Thoracic aorta (tissue), 2 donors: ENCODE results near the gene EIF3F. TPM values are rescaled to one million over a fixed set of nuclear protein-coding genes. Genes with fewer than 3 reads are reported as not detected.

Experiments
- ATAC-seq: fragments of 150-250 bp; one replicate; pipeline ENCODE4 v1.8.0; 2017; ENCODE audit warnings: low read depth; ENCODE audit not compliant: insufficient number of reproducible peaks, low FRiP score
- DNase-seq: peaks from one replicate; pipeline ENCODE4 v3.0.0-alpha.2; 2020; ENCODE audit warnings: low spot score
- H3K27ac ChIP-seq, 2 donors: fragments of 200-600 bp; sonication (generic); 1 replicate in 1 of 2; 2 replicates in 1 of 2; pipeline ENCODE4 v1.5.1; 2016; ENCODE audit warnings: mild to moderate bottlenecking in 2 of 2, moderate library complexity in 2 of 2
- H3K27me3 ChIP-seq: fragments of 200-600 bp; sonication (generic); replicated peaks from 2 replicates; pipeline ENCODE4 v1.6.0; 2016; ENCODE audit warnings: mild to moderate bottlenecking; ENCODE audit not compliant: insufficient read depth
- H3K36me3 ChIP-seq: fragments of 200-600 bp; sonication (generic); one replicate; pipeline ENCODE4 v1.5.1; 2016
- H3K4me1 ChIP-seq, 2 donors: fragments of 200-600 bp; sonication (generic); 1 replicate in 1 of 2; 2 replicates in 1 of 2; pipeline versions ENCODE4 v1.5.1 to v1.6.0; 2016; ENCODE audit warnings: low read depth in 2 of 2, mild to moderate bottlenecking in 1 of 2; ENCODE audit not compliant: control insufficient read depth in 1 of 2
- H3K4me3 ChIP-seq: fragments of 200-600 bp; sonication (generic); 2 replicates; pipeline ENCODE4 v1.5.1; 2016; ENCODE audit warnings: mild to moderate bottlenecking
- H3K9me3 ChIP-seq: fragments of 200-600 bp; sonication (generic); 2 replicates; pipeline ENCODE4 v1.5.1; 2016
- total RNA-seq, 2 donors: library from RNA; depleted of rRNA; stranded (reverse); fragments of >200 nt; gene quantifications; one replicate each; pipeline versions ENCODE4 v1.1.0 to v1.2.3, GENCODE V29; 2016
- TF ChIP-seq, protein P1 (sequence below): fragments of 200-600 bp; sonication (generic); IDR thresholded peaks from one replicate; pipeline ENCODE4 v1.5.1; 2019; ENCODE audit warnings: antibody characterized with exemption

Gene EIF3F
- total RNA-seq, 2 donors from 2014 or later, result 125 to 166 TPM

DNA sequence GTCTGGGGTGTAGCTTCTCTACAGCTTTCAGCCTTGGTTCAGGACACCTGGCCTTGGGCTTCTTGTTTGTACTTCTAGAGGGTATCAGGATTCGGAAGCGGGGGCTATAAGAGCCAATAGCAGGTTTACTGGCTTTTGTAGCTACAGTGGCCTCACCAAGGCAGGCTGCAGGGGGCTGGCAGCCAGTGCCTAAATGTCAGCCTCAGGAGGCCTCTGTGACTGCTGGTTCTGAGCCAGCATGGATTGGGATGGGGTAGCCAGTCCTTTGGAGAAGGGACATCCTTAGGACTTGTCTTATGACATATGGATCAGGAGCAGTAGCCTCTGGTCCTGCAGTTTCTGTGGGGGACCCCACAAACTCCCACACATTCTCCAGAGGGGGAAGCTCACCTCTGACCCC is 29.9 kb downstream of the EIF3F start:
- no peak overlapping the region for H3K27ac ChIP-seq
- no peak for DNase-seq
- no peaks in the 10 kb centered on the region for H3K36me3 ChIP-seq
- no peak overlapping the region for H3K4me3 ChIP-seq
- TF ChIP-seq, protein P1, sequence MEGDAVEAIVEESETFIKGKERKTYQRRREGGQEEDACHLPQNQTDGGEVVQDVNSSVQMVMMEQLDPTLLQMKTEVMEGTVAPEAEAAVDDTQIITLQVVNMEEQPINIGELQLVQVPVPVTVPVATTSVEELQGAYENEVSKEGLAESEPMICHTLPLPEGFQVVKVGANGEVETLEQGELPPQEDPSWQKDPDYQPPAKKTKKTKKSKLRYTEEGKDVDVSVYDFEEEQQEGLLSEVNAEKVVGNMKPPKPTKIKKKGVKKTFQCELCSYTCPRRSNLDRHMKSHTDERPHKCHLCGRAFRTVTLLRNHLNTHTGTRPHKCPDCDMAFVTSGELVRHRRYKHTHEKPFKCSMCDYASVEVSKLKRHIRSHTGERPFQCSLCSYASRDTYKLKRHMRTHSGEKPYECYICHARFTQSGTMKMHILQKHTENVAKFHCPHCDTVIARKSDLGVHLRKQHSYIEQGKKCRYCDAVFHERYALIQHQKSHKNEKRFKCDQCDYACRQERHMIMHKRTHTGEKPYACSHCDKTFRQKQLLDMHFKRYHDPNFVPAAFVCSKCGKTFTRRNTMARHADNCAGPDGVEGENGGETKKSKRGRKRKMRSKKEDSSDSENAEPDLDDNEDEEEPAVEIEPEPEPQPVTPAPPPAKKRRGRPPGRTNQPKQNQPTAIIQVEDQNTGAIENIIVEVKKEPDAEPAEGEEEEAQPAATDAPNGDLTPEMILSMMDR, result no peak
- no peaks in the 10 kb centered on the region for H3K27me3 ChIP-seq
- no peak for ATAC-seq
- peaks cover 0 to 16% of the 10 kb centered on the region in 2 donors for H3K4me1 ChIP-seq
- H3K9me3 ChIP-seq, result no peaks in the 10 kb centered on the region

DNA sequence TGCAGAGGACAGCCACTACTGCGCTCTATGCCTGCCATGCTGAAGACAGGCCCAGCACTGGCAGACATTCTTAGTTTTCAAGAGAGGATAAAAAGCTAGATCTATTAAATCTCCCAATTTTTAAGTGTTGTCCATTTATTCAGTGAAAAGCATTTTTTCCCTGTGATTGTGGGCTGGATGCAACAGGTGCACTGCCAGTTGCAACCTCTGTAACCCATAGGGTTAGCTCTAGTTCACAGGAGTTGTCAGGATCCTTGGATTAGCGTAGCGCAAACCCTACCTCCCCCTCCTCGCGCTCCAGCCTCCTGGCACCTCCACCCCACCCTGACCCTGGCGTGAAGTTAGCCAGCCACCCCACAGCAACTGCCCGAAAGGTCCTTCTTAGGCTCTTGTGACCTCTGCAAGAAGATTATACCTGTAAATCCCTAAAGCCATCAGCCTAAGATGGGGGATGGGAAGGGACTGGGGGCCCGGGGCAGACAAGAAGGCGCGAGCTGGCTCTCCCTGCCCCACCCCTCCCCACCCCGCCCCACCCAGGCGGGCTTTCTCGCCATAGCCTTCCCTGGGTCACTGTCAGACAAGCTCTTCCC is 30.9 kb downstream of the EIF3F start:
- no peaks in the 10 kb centered on the region for H3K9me3 ChIP-seq
- TF ChIP-seq, protein P1, result no peak
- H3K36me3 ChIP-seq, result no peaks in the 10 kb centered on the region
- H3K27me3 ChIP-seq, result no peaks in the 10 kb centered on the region
- DNase-seq, result no peak
- H3K4me1 ChIP-seq, result peaks cover 0 to 16% of the 10 kb centered on the region in 2 donors
- H3K27ac ChIP-seq, result no peak overlapping the region
- H3K4me3 ChIP-seq, result peak overlapping the region; percentile 82
- ATAC-seq, result no peak

DNA sequence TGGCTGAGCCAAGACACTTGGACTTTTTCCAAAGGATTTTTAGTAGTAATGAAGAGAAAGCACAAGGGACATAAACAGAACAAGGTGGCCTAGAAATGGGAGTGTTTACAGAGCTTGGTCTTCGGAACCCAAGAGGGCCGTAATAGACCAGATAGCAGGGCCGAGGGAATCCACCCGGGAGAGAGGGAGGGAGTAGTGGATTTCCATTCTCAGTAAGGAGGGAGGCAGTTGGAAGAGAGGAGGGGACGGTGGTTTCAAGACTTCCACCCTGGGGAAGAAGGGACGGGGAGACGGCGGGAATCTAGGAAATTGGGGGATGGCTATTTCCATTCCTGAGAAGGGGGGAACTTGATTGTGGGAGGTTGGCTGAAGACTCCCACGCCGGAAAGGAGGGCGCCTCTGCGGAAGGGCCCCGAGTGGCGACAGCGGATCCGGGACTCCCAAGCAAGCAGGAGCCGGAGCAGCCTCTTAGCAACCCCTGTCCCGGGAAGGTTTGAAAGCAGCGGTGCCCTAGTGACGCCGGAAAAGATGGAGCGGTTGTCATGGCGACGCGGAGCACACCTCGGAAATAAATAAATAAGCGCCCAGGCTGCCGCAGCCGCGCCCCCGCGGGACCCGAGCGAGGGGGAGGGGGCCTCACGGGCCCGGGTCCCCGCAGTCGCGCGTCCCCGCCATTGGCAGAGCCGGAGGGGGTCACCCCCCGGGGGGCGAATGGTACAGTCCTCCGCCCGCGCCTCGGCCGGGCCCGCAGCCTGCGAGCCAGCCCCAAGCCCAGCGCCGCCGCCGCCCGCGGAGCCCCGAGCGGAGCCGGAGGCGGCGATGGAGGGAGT is 31.6 kb downstream of the EIF3F start:
- Histone ChIP-seq H3K4me3 (peak overlapping the region; percentile 82), H3K4me1 (peaks cover 0 to 16% of the 10 kb centered on the region in 2 donors), H3K36me3 (no peaks in the 10 kb centered on the region), H3K27me3 (no peaks in the 10 kb centered on the region), H3K9me3 (no peaks in the 10 kb centered on the region), H3K27ac (no peak overlapping the region)
- TF ChIP-seq, protein P1, result no peak
- peak; percentile 54 for DNase-seq
- peak; percentile 58 for ATAC-seq

DNA sequence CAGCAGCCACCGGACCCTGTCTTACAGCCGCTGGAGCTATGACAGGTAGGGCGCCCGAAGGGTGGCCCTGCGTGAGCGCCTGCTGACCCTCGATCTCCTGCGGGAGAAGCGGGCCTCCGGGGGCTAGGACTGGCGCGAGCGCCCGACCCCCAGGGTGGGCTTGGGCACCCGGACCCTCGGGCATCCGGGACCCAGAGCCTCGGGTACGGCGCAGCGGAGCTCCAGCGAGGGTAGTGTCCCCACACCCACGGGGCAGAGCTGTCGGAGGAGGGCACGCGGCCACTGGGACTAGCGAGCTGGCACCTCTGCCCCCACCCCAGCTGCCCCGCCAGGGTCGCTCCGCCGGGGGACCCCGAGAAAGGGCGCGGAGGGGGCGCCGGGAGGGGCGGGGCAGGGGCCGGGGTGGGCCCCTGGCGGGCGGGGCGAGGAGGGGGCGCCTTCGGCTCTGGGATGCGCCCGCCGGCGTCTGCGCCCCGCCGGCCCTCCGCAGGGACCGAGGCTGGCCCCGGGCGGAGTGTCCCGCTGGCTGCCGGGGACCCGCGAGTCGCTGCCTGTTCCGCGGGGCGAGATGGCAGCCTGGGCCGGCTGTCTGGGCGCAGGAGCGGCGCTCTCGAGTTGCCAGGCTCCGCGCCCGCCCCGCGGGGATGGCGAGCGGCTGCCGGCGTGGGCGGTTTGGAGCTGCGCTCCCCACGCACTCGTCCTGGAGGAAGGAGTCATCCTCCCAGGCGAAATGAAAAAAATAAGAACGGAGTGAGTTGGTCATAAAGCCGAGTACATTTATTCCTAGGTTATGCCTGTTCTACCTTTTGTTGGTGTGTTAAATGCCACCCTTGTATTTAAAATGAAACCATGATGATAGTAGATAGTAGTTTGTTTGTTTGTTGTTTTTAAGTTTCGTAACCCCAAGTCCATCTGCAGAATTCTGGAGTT is 32.4 kb downstream of the EIF3F start:
- Histone ChIP-seq H3K4me1 (peaks cover 0 to 16% of the 10 kb centered on the region in 2 donors), H3K4me3 (peak overlapping the region; percentile 82), H3K27me3 (no peaks in the 10 kb centered on the region), H3K9me3 (no peaks in the 10 kb centered on the region), H3K36me3 (no peaks in the 10 kb centered on the region), H3K27ac (no peak overlapping the region)
- DNase-seq (no peak), ATAC-seq (no peak)
- TF ChIP-seq, protein P1, result no peak

DNA sequence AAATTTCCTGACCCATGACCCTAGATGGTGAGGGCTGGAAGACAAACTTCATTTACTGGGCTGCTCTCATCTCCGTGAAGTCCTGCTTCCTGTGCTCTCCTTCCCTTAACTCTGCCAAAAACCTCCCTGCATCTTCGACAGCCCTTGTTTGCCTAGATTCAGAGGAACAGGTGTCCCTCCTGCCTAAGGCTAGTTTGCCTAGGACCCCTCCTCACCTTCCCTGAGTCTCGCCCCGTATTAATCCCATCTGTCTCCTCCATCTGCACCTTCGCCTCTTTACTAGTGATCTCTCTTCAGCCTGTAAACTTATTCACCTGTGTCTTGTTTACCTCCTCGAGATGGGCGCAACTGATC is 33.1 kb downstream of the EIF3F start:
- H3K4me1 ChIP-seq, result peaks cover 0 to 16% of the 10 kb centered on the region in 2 donors
- TF ChIP-seq, protein P1, result no peak
- H3K9me3 ChIP-seq, result no peaks in the 10 kb centered on the region
- no peaks in the 10 kb centered on the region for H3K36me3 ChIP-seq
- H3K4me3 ChIP-seq, result peak overlapping the region; percentile 82
- ATAC-seq (no peak), DNase-seq (no peak)
- no peaks in the 10 kb centered on the region for H3K27me3 ChIP-seq
- H3K27ac ChIP-seq, result no peak overlapping the region
